Measurements from ENCODE around the gene AKAP8L.

GRCh38 chr19:15463861-15464371 lies 45.1 kb upstream of the AKAP8L start:
- TF ChIP-seq CTCF (IDR thresholded peaks at IDR 0.05) (no peak), POLR2A (IDR thresholded peaks at IDR 0.05) (no peak)
